Measurements from ENCODE around the gene RAB3IL1. TPM values are rescaled to one million over a fixed set of nuclear protein-coding genes. Genes with fewer than 3 reads are reported as not detected.
"Not testable (repeated sequence)": the region's sequence is repeated elsewhere in the genome, so short reads cannot be mapped to it uniquely, and the experiment has no call there.

RAB3IL1 gene
- total RNA-seq, 1 experiment from 2014 or later: 0.77 TPM

GRCh38 chr11:61892085-61892370 lies 25.3 kb downstream of the RAB3IL1 start:
- H3K27ac ChIP-seq: no peak overlapping the region
- H3K36me3 ChIP-seq: no peaks in the 10 kb centered on the region
- H3K27me3 ChIP-seq: no peaks in the 10 kb centered on the region
- H3K9me3 ChIP-seq (replicated peaks): no peaks in the 10 kb centered on the region
- H3K4me3 ChIP-seq: peak overlapping the region; percentile 78
- H3K4me1 ChIP-seq: peaks cover 22% of the 10 kb centered on the region
- no peak for DNase-seq

DNA sequence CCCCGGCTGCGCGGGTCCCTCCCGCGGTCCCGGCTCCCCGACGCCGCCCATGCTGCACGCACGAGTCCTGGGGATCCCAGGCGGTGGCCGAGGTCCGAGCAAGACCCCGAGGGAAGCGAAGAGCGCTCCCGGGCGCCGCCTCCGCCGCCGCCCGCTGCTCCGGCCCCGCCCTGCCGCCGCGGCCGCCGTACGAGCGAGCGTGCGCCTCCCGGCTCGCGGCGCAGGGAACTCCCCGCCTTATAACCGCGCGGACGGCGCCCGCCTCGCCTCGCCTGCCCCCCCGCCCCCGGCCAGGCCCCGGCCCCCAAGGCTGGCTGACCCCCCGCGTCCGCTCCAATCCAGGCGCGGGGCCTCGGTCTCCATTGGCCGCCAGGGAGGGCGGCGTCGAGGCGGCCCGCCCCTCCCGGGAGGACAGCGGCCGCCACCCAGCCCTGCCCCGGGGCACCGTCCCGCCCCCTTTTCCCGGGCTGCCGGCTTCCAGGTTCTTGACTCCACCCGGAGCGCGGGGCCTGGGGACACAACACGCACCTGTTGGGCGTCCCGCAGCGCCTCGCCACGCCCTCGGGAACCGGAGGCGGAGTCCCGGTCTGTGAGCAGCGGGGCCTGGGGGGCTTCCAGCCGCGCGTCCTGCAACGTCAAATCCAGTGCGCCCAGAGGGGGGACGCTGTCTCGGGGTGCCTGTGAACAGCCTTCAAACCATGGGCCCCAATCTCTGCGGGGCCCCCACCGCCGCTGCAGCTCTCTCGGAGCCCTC lies 25.9 kb downstream of the RAB3IL1 start, which contains the start of gene FADS3:
TSS of gene FADS3 (minus strand) at position 215 of the 754 bp plus-strand sequence. CDS start at position 51, 164 bp downstream.
- Histone ChIP-seq H3K4me1 (peaks cover 17% of the 10 kb centered on the region), H3K27me3 (no peaks in the 10 kb centered on the region), H3K9me3 (replicated peaks) (no peaks in the 10 kb centered on the region), H3K4me3 (peak within 1 kb of the TSS; percentile 78), H3K36me3 (peaks cover 5% of the 10 kb centered on the region; the same call in 1 of the 2 replicates), H3K27ac (peak within 1 kb of the TSS; percentile 71)
- peak; percentile 90 to 91 for DNase-seq

DNA sequence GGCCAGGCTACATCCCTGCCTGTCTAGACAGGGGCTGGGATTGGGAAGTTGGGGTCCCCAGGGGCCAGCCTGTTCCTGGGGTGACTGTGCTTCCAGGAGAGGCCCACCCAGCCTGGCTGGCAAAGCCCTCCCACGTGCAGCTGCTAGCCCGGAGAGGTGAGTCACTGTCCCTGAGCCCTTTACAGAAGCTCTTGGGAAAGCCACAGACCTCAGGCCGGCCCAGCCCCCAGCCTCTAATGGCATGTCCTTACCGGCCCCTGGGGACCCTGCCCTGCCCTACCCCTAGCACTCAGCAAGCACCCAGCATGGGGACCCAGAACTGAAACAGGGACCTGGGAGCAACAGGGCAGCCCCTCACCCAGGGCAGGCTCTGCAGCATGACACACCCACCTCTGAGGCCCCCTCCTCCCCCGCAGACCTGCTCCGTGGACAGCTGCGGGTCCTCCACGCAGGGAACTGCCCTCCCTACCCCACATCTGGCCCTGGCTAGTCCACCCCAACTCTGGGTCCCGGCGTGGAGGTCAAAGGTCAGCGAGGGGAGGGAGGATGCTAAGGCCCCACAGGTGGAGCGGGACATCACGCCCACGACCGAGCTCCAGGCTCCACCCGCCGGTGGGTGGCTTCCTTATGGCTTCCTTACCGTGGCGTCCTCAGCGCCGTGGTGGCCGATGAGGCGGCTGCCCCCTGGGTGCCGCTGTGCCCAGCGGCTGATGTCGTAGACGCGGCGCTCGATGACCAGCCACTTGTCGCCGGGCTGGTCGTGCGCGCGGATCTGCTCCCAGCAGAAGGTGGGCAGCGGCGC lies 26.6 kb downstream of the RAB3IL1 start:
- peak overlapping the region; percentile 78 for H3K4me3 ChIP-seq
- DNase-seq: peak; percentile 87 to 92
- H3K27me3 ChIP-seq: no peaks in the 10 kb centered on the region
- peaks cover 5% of the 10 kb centered on the region; the same call in 1 of the 2 replicates for H3K36me3 ChIP-seq
- no peaks in the 10 kb centered on the region for H3K9me3 ChIP-seq (replicated peaks)
- peak overlapping the region; percentile 71 for H3K27ac ChIP-seq
- H3K4me1 ChIP-seq: peaks cover 17% of the 10 kb centered on the region

GRCh38 chr11:61889831-61890230 lies 27.5 kb downstream of the RAB3IL1 start:
- Histone ChIP-seq H3K4me3 (peak overlapping the region; percentile 78), H3K9me3 (replicated peaks) (no peaks in the 10 kb centered on the region), H3K27me3 (no peaks in the 10 kb centered on the region), H3K36me3 (peaks cover 5% of the 10 kb centered on the region; the same call in 1 of the 2 replicates), H3K4me1 (peaks cover 26% of the 10 kb centered on the region), H3K27ac (peak overlapping the region; percentile 71)
- no peak for DNase-seq

DNA sequence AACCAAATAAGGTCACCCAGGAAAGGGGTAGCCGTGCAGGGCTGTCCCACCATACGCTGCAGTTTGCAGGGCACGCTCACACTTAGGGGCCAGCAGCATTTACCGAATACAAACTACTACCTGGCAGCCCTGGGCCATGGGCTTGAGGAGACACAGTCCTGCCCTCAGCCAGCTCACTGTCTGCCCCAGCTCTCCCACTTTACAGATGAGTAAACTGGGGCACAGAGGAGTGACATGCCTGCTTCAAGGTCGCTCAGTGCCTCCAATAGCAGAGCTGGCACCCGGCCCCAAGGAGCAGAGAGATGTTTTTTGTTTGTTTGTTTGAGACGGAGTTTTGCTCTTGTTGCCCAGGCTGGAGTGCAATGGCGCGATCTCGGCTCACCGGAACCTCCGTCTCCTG lies 28.8 kb downstream of the RAB3IL1 start:
- no peak for DNase-seq
- peaks cover 32% of the 10 kb centered on the region for H3K4me1 ChIP-seq
- peaks cover 5% of the 10 kb centered on the region; the same call in 1 of the 2 replicates for H3K36me3 ChIP-seq
- no peak overlapping the region for H3K4me3 ChIP-seq
- H3K9me3 ChIP-seq (replicated peaks): no peaks in the 10 kb centered on the region
- H3K27ac ChIP-seq: peak overlapping the region; percentile 45
- H3K27me3 ChIP-seq: no peaks in the 10 kb centered on the region

DNA sequence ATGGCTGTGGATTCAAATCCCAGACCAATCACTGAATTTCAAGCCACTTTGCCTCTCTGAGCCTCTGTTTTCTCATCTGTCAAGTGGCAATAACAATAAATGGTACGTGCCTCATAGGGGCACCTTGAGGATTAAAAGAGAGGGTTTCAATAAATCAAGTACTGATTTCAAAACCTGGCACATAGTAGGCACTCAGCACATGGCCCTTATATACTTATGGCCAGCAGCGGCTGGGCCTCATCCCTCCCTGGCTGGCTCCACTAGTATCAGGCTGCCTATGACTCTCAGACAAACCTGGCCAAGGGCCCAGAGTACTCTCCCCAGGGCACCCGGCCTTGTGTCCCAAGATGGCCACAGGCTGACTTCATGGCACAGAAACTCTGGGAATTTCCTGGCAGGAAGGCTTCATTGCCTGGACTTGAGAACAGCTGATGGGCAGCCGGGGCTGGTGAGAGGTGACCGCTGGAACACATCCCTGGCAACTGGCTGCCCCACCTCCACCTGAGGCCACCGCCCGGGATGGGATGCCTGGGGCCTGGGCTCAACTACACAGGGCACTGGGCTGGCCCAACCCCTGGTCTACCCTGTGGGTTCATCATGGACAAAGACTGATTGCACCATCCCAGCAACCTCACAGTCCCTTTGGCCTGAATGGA lies 29.4 kb downstream of the RAB3IL1 start:
- Histone ChIP-seq H3K4me3 (no peak overlapping the region), H3K36me3 (peaks cover 9% of the 10 kb centered on the region), H3K4me1 (peaks cover 32% of the 10 kb centered on the region), H3K9me3 (replicated peaks) (no peaks in the 10 kb centered on the region), H3K27ac (peak overlapping the region; percentile 45), H3K27me3 (no peaks in the 10 kb centered on the region)
- peak; percentile 69 to 78 for DNase-seq

DNA sequence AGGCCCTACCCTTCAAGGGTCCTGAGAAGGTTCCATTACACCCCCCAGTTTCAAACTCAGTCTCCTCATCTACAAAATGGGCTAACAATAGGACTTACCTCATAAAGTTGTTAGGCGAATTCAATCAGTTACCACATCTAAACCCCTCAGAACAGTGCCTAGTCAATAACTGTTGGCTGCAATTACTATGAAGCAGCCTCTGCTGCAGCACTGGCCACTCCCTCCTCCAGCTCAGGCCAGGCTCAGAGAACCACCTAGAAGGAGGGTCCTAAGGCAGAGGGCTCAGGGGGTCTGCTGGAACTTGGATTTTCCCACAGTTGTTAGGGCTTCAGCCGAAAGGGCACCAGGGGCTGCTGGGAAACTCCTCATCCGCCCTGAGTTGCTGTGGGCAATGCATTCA lies 30.7 kb downstream of the RAB3IL1 start:
- Histone ChIP-seq H3K9me3 (replicated peaks) (no peaks in the 10 kb centered on the region), H3K4me1 (peaks cover 32% of the 10 kb centered on the region), H3K36me3 (peaks cover 10% of the 10 kb centered on the region), H3K27me3 (no peaks in the 10 kb centered on the region), H3K4me3 (no peak overlapping the region), H3K27ac (no peak overlapping the region)
- no peak for DNase-seq

DNA sequence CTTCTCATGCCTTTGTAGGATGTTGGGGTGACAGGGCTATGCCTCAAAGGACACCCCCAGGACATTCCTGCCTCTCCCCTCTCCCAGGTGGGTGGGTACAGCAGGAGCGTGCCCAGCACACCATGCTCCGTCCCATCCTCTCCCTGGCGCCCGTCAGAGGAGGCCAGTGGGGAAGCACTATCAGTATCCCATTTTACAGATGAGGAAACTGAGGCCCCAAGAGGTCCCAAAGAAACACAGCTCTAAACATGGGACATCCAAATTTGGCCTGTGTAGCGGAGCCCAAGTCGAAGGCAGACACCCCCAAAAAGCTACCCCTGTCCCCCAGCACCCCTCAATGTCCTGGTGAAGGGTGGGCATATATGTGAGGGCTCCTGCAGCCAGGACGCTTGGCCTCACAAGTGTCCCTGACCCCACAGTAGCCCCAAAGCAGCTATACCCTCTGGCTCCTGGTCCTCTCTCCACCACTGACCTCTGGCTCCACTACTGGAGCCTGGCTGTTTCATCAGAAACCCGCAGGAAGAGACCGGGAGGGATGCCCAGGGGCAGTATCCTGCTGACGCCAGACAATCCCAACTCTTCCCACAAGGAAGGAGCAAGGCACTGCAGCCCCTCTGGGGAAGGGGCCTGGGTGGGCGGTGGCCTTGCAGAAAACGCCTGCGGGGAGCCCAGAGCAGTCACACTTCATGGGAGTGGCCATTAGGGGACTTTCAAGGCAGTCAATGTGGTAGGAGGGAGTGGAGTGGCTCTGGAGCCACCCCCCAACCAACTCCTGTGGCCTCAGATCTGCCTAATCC lies 31.4 kb downstream of the RAB3IL1 start:
- Histone ChIP-seq H3K4me1 (peaks cover 32% of the 10 kb centered on the region), H3K27me3 (no peaks in the 10 kb centered on the region), H3K9me3 (replicated peaks) (no peaks in the 10 kb centered on the region), H3K36me3 (peaks cover 10% of the 10 kb centered on the region), H3K27ac (peak overlapping the region; percentile 14; the same call in 1 of the 2 replicates), H3K4me3 (no peak overlapping the region)
- DNase-seq: no peak

- H3K4me3 ChIP-seq: no peak overlapping the region
- H3K9me3 ChIP-seq (replicated peaks): no peaks in the 10 kb centered on the region
- peaks cover 32% of the 10 kb centered on the region for H3K4me1 ChIP-seq
- H3K27me3 ChIP-seq: no peaks in the 10 kb centered on the region
- peaks cover 10% of the 10 kb centered on the region for H3K36me3 ChIP-seq
- peak overlapping the region; percentile 14; the same call in 1 of the 2 replicates for H3K27ac ChIP-seq
- peak; percentile 85 for DNase-seq
These were observed 32.1 kb downstream of the RAB3IL1 start for GRCh38 chr11:61885166-61885778.

DNA sequence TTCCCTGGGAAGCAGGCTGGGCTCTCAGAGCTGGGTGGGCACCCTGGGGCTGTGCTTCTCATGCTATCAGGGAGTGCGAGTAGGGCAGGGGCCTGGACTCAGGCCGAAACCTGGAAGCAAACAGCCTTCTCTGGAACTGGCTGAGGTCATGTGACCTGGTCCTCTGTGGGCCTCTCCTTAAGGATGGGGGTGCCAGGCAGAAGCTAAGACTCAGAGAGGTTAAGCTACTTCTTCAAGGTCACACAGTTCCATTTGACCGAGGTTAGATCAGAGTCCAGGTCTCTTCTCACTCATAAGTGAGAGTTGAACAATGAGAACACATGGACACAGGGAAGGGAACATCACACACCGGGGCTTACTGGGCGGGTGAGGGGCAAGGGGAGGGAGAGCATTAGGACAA lies 33.4 kb downstream of the RAB3IL1 start:
- H3K4me1 ChIP-seq: peaks cover 32% of the 10 kb centered on the region
- H3K27me3 ChIP-seq: no peaks in the 10 kb centered on the region
- no peak for DNase-seq
- peaks cover 10% of the 10 kb centered on the region for H3K36me3 ChIP-seq
- no peaks in the 10 kb centered on the region for H3K9me3 ChIP-seq (replicated peaks)
- no peak overlapping the region for H3K27ac ChIP-seq
- no peak overlapping the region for H3K4me3 ChIP-seq

- no peaks in the 10 kb centered on the region for H3K9me3 ChIP-seq (replicated peaks)
- no peak overlapping the region for H3K4me3 ChIP-seq
- peaks cover 29% of the 10 kb centered on the region for H3K4me1 ChIP-seq
- H3K27ac ChIP-seq: no peak overlapping the region
- H3K27me3 ChIP-seq: no peaks in the 10 kb centered on the region
- H3K36me3 ChIP-seq: peaks cover 10% of the 10 kb centered on the region
- DNase-seq: no peak
These were observed 34.0 kb downstream of the RAB3IL1 start for GRCh38 chr11:61883327-61883726.

DNA sequence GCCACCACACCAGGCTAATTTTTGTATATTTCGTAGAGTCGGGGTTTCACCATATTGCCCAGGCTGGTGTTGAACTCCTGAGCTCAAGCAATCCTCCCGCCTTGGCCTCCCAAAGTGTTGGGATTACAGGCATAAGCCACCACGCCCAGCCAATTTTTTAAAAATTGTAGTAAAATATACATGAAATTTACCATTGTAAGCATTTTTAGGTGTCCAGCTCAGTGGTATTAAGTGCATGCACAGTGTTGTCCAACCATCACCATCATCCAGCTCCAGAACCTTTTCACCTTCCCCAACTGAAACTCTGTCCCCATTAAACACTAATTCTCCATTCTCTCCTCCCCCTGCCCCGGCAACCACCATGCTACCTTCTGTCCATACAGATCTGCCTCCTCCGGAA lies 34.5 kb downstream of the RAB3IL1 start:
- no peak for DNase-seq
- H3K4me1 ChIP-seq: peaks cover 24% of the 10 kb centered on the region
- no peak overlapping the region for H3K27ac ChIP-seq
- no peak overlapping the region for H3K4me3 ChIP-seq
- peaks cover 10% of the 10 kb centered on the region for H3K36me3 ChIP-seq
- H3K9me3 ChIP-seq (replicated peaks): no peaks in the 10 kb centered on the region
- H3K27me3 ChIP-seq: no peaks in the 10 kb centered on the region

- H3K36me3 ChIP-seq; DNase-seq; H3K27ac ChIP-seq; H3K4me3 ChIP-seq; H3K27me3 ChIP-seq; H3K9me3 ChIP-seq (replicated peaks): not testable (repeated sequence)
- peaks cover 18% of the 10 kb centered on the region for H3K4me1 ChIP-seq
These were observed 35.1 kb downstream of the RAB3IL1 start for GRCh38 chr11:61882267-61882666.

DNA sequence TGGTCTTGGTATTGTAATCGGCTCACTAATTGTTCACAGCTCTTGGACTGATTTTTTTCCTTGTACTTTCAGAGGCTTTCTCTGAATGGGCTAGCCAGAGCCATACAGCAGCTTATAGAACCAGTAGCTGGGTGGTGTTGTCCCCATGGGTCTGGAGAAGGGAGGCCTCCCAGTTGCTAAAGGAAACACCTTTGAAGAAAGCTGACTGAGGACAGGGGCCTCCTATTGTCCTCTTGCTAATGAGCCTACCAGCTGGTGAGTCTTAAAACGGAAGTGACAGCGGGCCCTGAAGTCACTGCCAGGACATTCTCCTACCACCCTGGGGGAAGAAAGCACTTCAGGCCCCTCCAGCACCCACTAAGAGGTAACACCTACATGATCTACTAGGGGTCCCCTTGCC lies 36.0 kb downstream of the RAB3IL1 start:
- H3K4me3 ChIP-seq: no peak overlapping the region
- H3K27me3 ChIP-seq: no peaks in the 10 kb centered on the region
- H3K4me1 ChIP-seq: peaks cover 18% of the 10 kb centered on the region
- H3K27ac ChIP-seq: no peak overlapping the region
- H3K9me3 ChIP-seq (replicated peaks): no peaks in the 10 kb centered on the region
- peaks cover 5% of the 10 kb centered on the region for H3K36me3 ChIP-seq
- no peak for DNase-seq
